ENCODE results near the gene ALKBH6.
A peak's percentile ranks its signal among the peaks of the same experiment; 100 is the strongest.

ALKBH6 gene

DNA sequence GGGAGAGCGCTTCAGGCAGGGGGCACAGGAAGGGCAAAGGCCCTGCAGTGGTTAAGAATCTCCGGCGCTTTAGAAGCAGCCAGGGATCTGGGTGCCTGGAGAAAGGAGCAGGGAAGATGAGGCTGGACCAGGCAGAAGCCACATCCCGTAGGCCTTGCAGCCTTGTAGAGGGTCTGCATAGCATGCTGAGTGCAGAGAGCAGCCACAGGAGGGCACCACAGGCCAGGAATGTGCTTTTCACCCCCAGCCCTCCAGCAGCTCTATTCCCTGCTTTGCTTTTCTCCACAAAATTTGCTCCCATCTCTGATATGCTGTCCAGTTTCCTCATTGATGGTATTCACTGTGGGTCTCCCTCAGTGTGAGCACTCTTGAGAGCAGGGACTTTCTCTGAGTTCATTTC is 46.4 kb upstream of the ALKBH6 start:
- ChIA-PET POLR2A (interaction anchor here (0.6 to 3.5 kb wide), 10 partner anchors 10 to 154 kb away, joined by 3 to 28 read pairs (median 4); partner anchors contain the start of genes ALKBH6, POLR2I, TBCB and ZNF565), CTCF (interaction anchor here (0.5 to 4.8 kb wide), 35 partner anchors 11 to 1420 kb away, joined by 3 to 72 read pairs (median 5); partner anchors contain the start of genes OVOL3, POLR2I, SDHAF1 and TBCB)
- peaks cover 73 to 85% of the 10 kb centered on the region in 2 experiments for H3K36me3 ChIP-seq (ENCODE audit: control insufficient read depth in 2 of 2, insufficient read depth in 1 of 2, low read length in 2 of 2)
- TF ChIP-seq SCRT1 (tag by site-specific recombination; IDR thresholded peaks at IDR 0.05; ENCODE audit: borderline replicate concordance) (no peak), ZBTB10 (tag by site-specific recombination; IDR thresholded peaks at IDR 0.05) (no peak), TSHZ1 (tag by site-specific recombination; IDR thresholded peaks at IDR 0.05; ENCODE audit: borderline replicate concordance) (no peak), MEIS1 (CRISPR knock-in tag; IDR thresholded peaks at IDR 0.05; ENCODE audit: borderline replicate concordance) (no peak), ZBTB8A (tag by site-specific recombination; IDR thresholded peaks at IDR 0.05) (no peak), KLF16 (tag by site-specific recombination; IDR thresholded peaks at IDR 0.05) (no peak), ZXDB (tag by site-specific recombination; IDR thresholded peaks at IDR 0.05) (peak; percentile 58), PRDM6 (tag by site-specific recombination; IDR thresholded peaks at IDR 0.05) (no peak), ZNF707 (tag by site-specific recombination; IDR thresholded peaks at IDR 0.05) (no peak), GLIS2 (tag by site-specific recombination; IDR thresholded peaks at IDR 0.05) (no peak), ZSCAN5A (tag by site-specific recombination; IDR thresholded peaks at IDR 0.05) (no peak), ZNF24 (tag by site-specific recombination; IDR thresholded peaks at IDR 0.05) (no peak), ZNF654 (tag by site-specific recombination; IDR thresholded peaks at IDR 0.05; ENCODE audit: low read depth) (peak; percentile 97), ZNF2 (tag by site-specific recombination; IDR thresholded peaks at IDR 0.05) (peak; percentile 60; the same call in 1 of the 2 replicates), ZNF133 (tag by site-specific recombination; IDR thresholded peaks at IDR 0.05) (no peak), ZNF548 (tag by site-specific recombination; IDR thresholded peaks at IDR 0.05) (no peak), ZNF561 (tag by site-specific recombination; IDR thresholded peaks at IDR 0.05; ENCODE audit: borderline replicate concordance) (no peak), ZNF221 (tag by site-specific recombination; IDR thresholded peaks at IDR 0.05; ENCODE audit: borderline replicate concordance) (no peak), ZNF132 (tag by site-specific recombination; IDR thresholded peaks at IDR 0.05; ENCODE audit: borderline replicate concordance) (no peak), ZNF521 (tag by site-specific recombination; IDR thresholded peaks at IDR 0.05) (no peak), PRDM1 (tag by site-specific recombination; IDR thresholded peaks at IDR 0.05) (no peak), ZBTB48 (tag by site-specific recombination; IDR thresholded peaks at IDR 0.05) (0 out of 2 replicates have a peak, but pooled peaks have one; percentile 23)
- TF ChIP-seq, protein P1, sequence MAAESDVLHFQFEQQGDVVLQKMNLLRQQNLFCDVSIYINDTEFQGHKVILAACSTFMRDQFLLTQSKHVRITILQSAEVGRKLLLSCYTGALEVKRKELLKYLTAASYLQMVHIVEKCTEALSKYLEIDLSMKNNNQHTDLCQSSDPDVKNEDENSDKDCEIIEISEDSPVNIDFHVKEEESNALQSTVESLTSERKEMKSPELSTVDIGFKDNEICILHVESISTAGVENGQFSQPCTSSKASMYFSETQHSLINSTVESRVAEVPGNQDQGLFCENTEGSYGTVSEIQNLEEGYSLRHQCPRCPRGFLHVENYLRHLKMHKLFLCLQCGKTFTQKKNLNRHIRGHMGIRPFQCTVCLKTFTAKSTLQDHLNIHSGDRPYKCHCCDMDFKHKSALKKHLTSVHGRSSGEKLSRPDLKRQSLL (tag by site-specific recombination; IDR thresholded peaks at IDR 0.05), result no peak
- TF ChIP-seq, protein P2, sequence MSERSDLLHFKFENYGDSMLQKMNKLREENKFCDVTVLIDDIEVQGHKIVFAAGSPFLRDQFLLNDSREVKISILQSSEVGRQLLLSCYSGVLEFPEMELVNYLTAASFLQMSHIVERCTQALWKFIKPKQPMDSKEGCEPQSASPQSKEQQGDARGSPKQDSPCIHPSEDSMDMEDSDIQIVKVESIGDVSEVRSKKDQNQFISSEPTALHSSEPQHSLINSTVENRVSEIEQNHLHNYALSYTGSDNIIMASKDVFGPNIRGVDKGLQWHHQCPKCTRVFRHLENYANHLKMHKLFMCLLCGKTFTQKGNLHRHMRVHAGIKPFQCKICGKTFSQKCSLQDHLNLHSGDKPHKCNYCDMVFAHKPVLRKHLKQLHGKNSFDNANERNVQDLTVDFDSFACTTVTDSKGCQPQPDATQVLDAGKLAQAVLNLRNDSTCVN (tag by site-specific recombination; optimal IDR thresholded peaks at IDR 0.05), result peak; percentile 15
- TF ChIP-seq, protein P3, sequence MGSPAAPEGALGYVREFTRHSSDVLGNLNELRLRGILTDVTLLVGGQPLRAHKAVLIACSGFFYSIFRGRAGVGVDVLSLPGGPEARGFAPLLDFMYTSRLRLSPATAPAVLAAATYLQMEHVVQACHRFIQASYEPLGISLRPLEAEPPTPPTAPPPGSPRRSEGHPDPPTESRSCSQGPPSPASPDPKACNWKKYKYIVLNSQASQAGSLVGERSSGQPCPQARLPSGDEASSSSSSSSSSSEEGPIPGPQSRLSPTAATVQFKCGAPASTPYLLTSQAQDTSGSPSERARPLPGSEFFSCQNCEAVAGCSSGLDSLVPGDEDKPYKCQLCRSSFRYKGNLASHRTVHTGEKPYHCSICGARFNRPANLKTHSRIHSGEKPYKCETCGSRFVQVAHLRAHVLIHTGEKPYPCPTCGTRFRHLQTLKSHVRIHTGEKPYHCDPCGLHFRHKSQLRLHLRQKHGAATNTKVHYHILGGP (tag by site-specific recombination; IDR thresholded peaks at IDR 0.05), result no peak

More for the DNA sequence above, 46.4 kb upstream of the ALKBH6 start:
- Histone ChIP-seq H3K4me1 (ENCODE audit: control insufficient read depth, insufficient read depth, low read length) (peaks cover 23% of the 10 kb centered on the region), H3K9me3 (ENCODE audit: control insufficient read depth, insufficient read depth, low read depth, low read length) (no peaks in the 10 kb centered on the region), H3K4me3 (ENCODE audit: low read depth, low read length) (no peak overlapping the region), H3K27ac (ENCODE audit: extremely low read depth, low read depth, low read length) (peak overlapping the region; percentile 21; the same call in 1 of the 2 replicates)

Measured in HEK293 (cell line).